IMR-90 (cell line): ENCODE results near the gene SCAF4. TPM values are rescaled to one million over a fixed set of nuclear protein-coding genes. Genes with fewer than 3 reads are reported as not detected.

Source experiments
- ATAC-seq: fragments of 200-7000 bp; cut with Tn5 transposase; 2 replicates; pipeline ENCODE4 v1.9.1; 2020; ENCODE audit warnings: low read depth, mild to moderate bottlenecking, moderate library complexity
- BruUV-seq: library from RNA; stranded (reverse); fragments of 400-500 nt; replicated peaks from 2 replicates; lab custom pipeline; 2021; lab: Mats Ljungman, UMichigan
- CTCF ChIA-PET: fragments of 300-600 bp; formaldehyde crosslinking; extraction: SDS; loops from one replicate; lab custom pipeline; 2021; ENCODE audit warnings: antibody characterized with exemption; lab: Yijun Ruan, JAX
- POLR2A ChIA-PET: fragments of 300-600 bp; sonication (Branson Sonifier 250); formaldehyde crosslinking; loops from one replicate; lab custom pipeline; 2022; ENCODE audit warnings: antibody characterized with exemption; ENCODE audit not compliant: unreplicated experiment; lab: Charles Lee
- DNase-seq: peaks from one replicate; pipeline ENCODE4 v3.0.0; 2013
- H2AFZ ChIP-seq: replicated peaks from 2 replicates; pipeline ENCODE3; 2013; ENCODE audit warnings: low read length, mild to moderate bottlenecking; ENCODE audit not compliant: poor library complexity
- H2AK5ac ChIP-seq: 2 replicates; pipeline ENCODE4 v1.6.1; 2013; ENCODE audit warnings: low read depth, low read length, inconsistent platforms
- H2AK9ac ChIP-seq: replicated peaks from 2 replicates; pipeline ENCODE3; 2013; ENCODE audit warnings: mild to moderate bottlenecking, low read depth, low read length, moderate library complexity; ENCODE audit not compliant: poor library complexity
- H2BK120ac ChIP-seq: 2 replicates; pipeline ENCODE4 v1.6.1; 2013; ENCODE audit warnings: low read depth, low read length, inconsistent platforms
- H2BK15ac ChIP-seq: 3 replicates; pipeline ENCODE4 v1.6.1; 2013; ENCODE audit warnings: low read depth, low read length, inconsistent platforms
- H2BK20ac ChIP-seq: 2 replicates; pipeline ENCODE4 v1.6.1; 2013; ENCODE audit warnings: low read depth, mild to moderate bottlenecking, inconsistent platforms, low read length, moderate library complexity
- H2BK5ac ChIP-seq: 2 replicates; pipeline ENCODE4 v1.6.1; 2013; ENCODE audit warnings: mild to moderate bottlenecking, low read depth, low read length, inconsistent platforms; ENCODE audit not compliant: poor library complexity, severe bottlenecking
- H3K14ac ChIP-seq: replicated peaks from 2 replicates; pipeline ENCODE4 v1.6.1; 2013; ENCODE audit warnings: low read depth, low read length, inconsistent platforms
- H3K18ac ChIP-seq: 2 replicates; pipeline ENCODE4 v1.6.1; 2013; ENCODE audit warnings: low read depth, low read length, control low read depth
- H3K23ac ChIP-seq: 2 replicates; pipeline ENCODE4 v1.6.1; 2013; ENCODE audit warnings: low read depth, low read length, inconsistent platforms
- H3K27ac ChIP-seq: 2 replicates; pipeline ENCODE4 v1.5.1; 2013; ENCODE audit warnings: mild to moderate bottlenecking, control low read depth, low read length; ENCODE audit not compliant: insufficient read depth
- H3K27me3 ChIP-seq: 2 replicates; pipeline ENCODE4 v1.6.1; 2013; ENCODE audit warnings: low read length; ENCODE audit not compliant: control insufficient read depth, insufficient read depth
- H3K36me3 ChIP-seq: 2 replicates; pipeline ENCODE4 v1.6.1; 2013; ENCODE audit warnings: low read length, mixed read lengths; ENCODE audit not compliant: control insufficient read depth, insufficient read depth
- H3K4ac ChIP-seq: 2 replicates; pipeline ENCODE4 v1.6.1; 2013; ENCODE audit warnings: low read depth, low read length, inconsistent platforms
- H3K4me1 ChIP-seq: 2 replicates; pipeline ENCODE4 v1.6.1; 2013; ENCODE audit warnings: low read length, mixed read lengths; ENCODE audit not compliant: control insufficient read depth, insufficient read depth
- H3K4me2 ChIP-seq: 2 replicates; pipeline ENCODE4 v1.6.1; 2013; ENCODE audit warnings: low read depth, mild to moderate bottlenecking, control low read depth, low read length, moderate library complexity
- H3K4me3 ChIP-seq: 2 replicates; pipeline ENCODE4 v1.5.1; 2013; ENCODE audit warnings: low read depth, mild to moderate bottlenecking, control low read depth, low read length, moderate library complexity; ENCODE audit not compliant: insufficient read depth
- H3K56ac ChIP-seq: 2 replicates; pipeline ENCODE4 v1.6.1; 2013; ENCODE audit warnings: low read length, inconsistent platforms; ENCODE audit not compliant: insufficient read depth; ENCODE audit errors: extremely low read depth
- H3K79me1 ChIP-seq, 2 experiments: 2 replicates each; pipeline ENCODE4 v1.6.1; 2013; ENCODE audit warnings: low read length in 2 of 2, inconsistent platforms in 1 of 2, low read depth in 1 of 2
- H3K9ac ChIP-seq: 2 replicates; pipeline ENCODE4 v1.6.1; 2013; ENCODE audit warnings: low read depth, low read length, control low read depth
- H3K9me1 ChIP-seq: 2 replicates; pipeline ENCODE4 v1.6.1; 2013; ENCODE audit warnings: low read length, inconsistent platforms; ENCODE audit not compliant: insufficient read depth
- H3K9me3 ChIP-seq: 2 replicates; pipeline ENCODE4 v1.6.1; 2013; ENCODE audit warnings: low read length; ENCODE audit not compliant: control insufficient read depth, insufficient read depth
- H4K20me1 ChIP-seq: 2 replicates; pipeline ENCODE4 v1.6.1; 2013; ENCODE audit warnings: low read length, inconsistent platforms; ENCODE audit not compliant: insufficient read depth
- H4K5ac ChIP-seq: 2 replicates; pipeline ENCODE4 v1.6.1; 2013; ENCODE audit warnings: mild to moderate bottlenecking, low read depth, low read length, control low read depth
- H4K8ac ChIP-seq, 2 experiments: 2 replicates each; pipeline ENCODE4 v1.6.1; 2013; ENCODE audit warnings: low read depth in 2 of 2, low read length in 2 of 2, control low read depth in 1 of 2, inconsistent platforms in 1 of 2
- H4K91ac ChIP-seq: 2 replicates; pipeline ENCODE4 v1.6.1; 2013; ENCODE audit warnings: low read depth, low read length, inconsistent platforms; ENCODE audit not compliant: insufficient read depth
- BHLHE40 ChIP-seq: fragments of 150-350 bp; IDR thresholded peaks from 2 replicates; pipeline ENCODE4 v1.6.1; 2016; ENCODE audit warnings: mild to moderate bottlenecking, low read depth, low read length
- CEBPB ChIP-seq: IDR thresholded peaks from 2 replicates; pipeline ENCODE4 v1.6.1; 2012; ENCODE audit warnings: low read depth, low read length, improper control_type of control experiment
- CHD1 ChIP-seq: IDR thresholded peaks from 2 replicates; pipeline ENCODE4 v1.6.1; 2012; ENCODE audit warnings: low read depth, low read length, improper control_type of control experiment
- FOS ChIP-seq: fragments of 150-350 bp; IDR thresholded peaks from 2 replicates; pipeline ENCODE4 v1.6.1; 2016; ENCODE audit warnings: low read depth, low read length
- MAFK ChIP-seq: IDR thresholded peaks from 2 replicates; pipeline ENCODE4 v1.6.1; 2012; ENCODE audit warnings: low read depth, low read length, improper control_type of control experiment
- MAZ ChIP-seq: IDR thresholded peaks from 2 replicates; pipeline ENCODE4 v1.6.1; 2012; ENCODE audit warnings: low read depth, mild to moderate bottlenecking, low read length, improper control_type of control experiment, moderate library complexity, borderline replicate concordance
- MXI1 ChIP-seq: IDR thresholded peaks from 2 replicates; pipeline ENCODE4 v1.6.1; 2012; ENCODE audit warnings: low read depth, mild to moderate bottlenecking, low read length, moderate library complexity, borderline replicate concordance
- NFE2L2 ChIP-seq: fragments of 150-350 bp; IDR thresholded peaks from 2 replicates; pipeline ENCODE4 v1.6.1; 2016; ENCODE audit warnings: low read depth, mild to moderate bottlenecking, low read length
- POLR2A ChIP-seq: IDR thresholded peaks from 2 replicates; pipeline ENCODE4 v1.6.1; 2012; ENCODE audit warnings: mild to moderate bottlenecking, low read depth, low read length
- RAD21 ChIP-seq: IDR thresholded peaks from 2 replicates; pipeline ENCODE4 v1.6.1; 2012; ENCODE audit warnings: low read length, improper control_type of control experiment
- RCOR1 ChIP-seq: IDR thresholded peaks from 2 replicates; pipeline ENCODE4 v1.6.1; 2012; ENCODE audit warnings: mild to moderate bottlenecking, low read length, improper control_type of control experiment; ENCODE audit not compliant: insufficient replicate concordance
- RFX5 ChIP-seq: IDR thresholded peaks from 2 replicates; pipeline ENCODE4 v1.8.0; 2012; ENCODE audit warnings: low read depth, mild to moderate bottlenecking, low read length, moderate library complexity
- SMC3 ChIP-seq: fragments of 150-350 bp; IDR thresholded peaks from 2 replicates; pipeline ENCODE4 v1.6.1; 2016; ENCODE audit warnings: low read depth, mild to moderate bottlenecking, antibody characterized with exemption, low read length, moderate library complexity
- WGBS, 2 experiments: methylation state at CpG; one replicate each; pipeline versions ENCODE4 v1.1.5 to v1.1.7; 2013; ENCODE audit warnings: missing lambda C conversion rate in 2 of 2; ENCODE audit not compliant: insufficient read length in 1 of 2; ENCODE audit errors: extremely low coverage in 2 of 2; 5-methylcytosine and 5-hydroxymethylcytosine counted together
- dilution Hi-C: fragments of 300-500 bp; cut with HindIII; formaldehyde crosslinking; loops from one replicate; pipeline ENCODE4 v1.14.3; 2018; ENCODE audit warnings: low sequenced_read_pairs; ENCODE audit not compliant: unreplicated experiment
- in situ Hi-C: fragments of 300-500 bp; cut with MboI; formaldehyde crosslinking; loops from 3 replicates; pipeline ENCODE4 v1.14.3; 2019; ENCODE audit warnings: low sequenced_read_pairs, inconsistent platforms, mixed read lengths
- intact Hi-C: fragments of 100-400 bp; cut with micrococcal nuclease; formaldehyde crosslinking; loops from 2 replicates; pipeline ENCODE4 v1.10.0; 2022
- polyA plus RNA-seq, 3 experiments: library from polyadenylated mRNA; depleted of rRNA; stranded (reverse); fragments of >200 nt; gene quantifications; 2 replicates each; pipeline ENCODE4 v1.2.3, GENCODE V29; 2012; ENCODE audit warnings: low replicate concordance in 1 of 3
- total RNA-seq: library from RNA; depleted of rRNA; stranded (reverse); fragments of >200 nt; gene quantifications from 2 replicates; pipeline ENCODE4 v1.2.3, GENCODE V29; 2012
- TF ChIP-seq, protein P1 (sequence below): conservative IDR thresholded peaks from 2 replicates; pipeline ENCODE4 v1.5.1; 2012; ENCODE audit warnings: mild to moderate bottlenecking, low read depth, low read length, improper control_type of control experiment
- TF ChIP-seq, protein P2 (sequence below): fragments of 150-350 bp; IDR thresholded peaks from 2 replicates; pipeline ENCODE4 v1.6.1; 2016; ENCODE audit warnings: low read depth, mild to moderate bottlenecking, low read length, moderate library complexity, borderline replicate concordance
- TF ChIP-seq, protein P3 (sequence below): fragments of 150-350 bp; IDR thresholded peaks from 2 replicates; pipeline ENCODE4 v1.6.1; 2017; ENCODE audit warnings: mild to moderate bottlenecking, antibody characterized with exemption, low read length, low read depth

Gene SCAF4
- total and polyA plus RNA-seq, 2 of the 4 experiments (the other 2 are of a cell fraction): 2.7 to 12.1 TPM

DNA sequence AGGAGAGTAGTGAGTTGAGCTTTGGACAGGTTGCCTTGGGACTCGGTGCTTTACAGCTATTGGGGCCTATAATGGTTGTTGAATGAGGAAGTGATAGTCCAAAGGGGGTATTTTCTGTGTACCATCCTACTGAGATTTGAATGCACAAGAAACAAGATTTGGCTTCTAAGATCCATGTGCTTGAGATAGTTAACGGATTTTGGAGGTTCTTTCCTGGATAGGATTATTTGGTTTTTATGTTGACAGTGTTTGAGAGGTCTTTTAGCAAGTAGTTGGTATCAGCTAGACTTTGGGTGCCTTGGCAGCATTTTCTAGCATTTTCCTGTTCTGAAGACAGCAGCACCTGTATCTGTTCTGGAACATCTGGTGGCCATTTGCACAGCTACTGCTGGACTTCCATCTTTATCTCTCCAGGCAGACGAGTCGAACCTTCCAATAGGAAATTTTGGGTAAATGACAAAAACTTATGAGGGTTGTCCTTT lies 3.6 kb upstream of the SCAF4 start:
- Histone ChIP-seq H3K56ac (no peak overlapping the region), H2BK15ac (no peak overlapping the region), H4K20me1 (peaks cover 9% of the 10 kb centered on the region), H3K79me1 (peaks cover 3 to 12% of the 10 kb centered on the region in 2 experiments; a peak in 2 of 4 replicates), H3K4me3 (no peak overlapping the region), H3K14ac (no peak overlapping the region), H3K4me1 (peaks cover 16% of the 10 kb centered on the region), H2AK9ac (no peak overlapping the region), H2BK20ac (no peak overlapping the region), H3K18ac (no peak overlapping the region), H3K4me2 (no peak overlapping the region), H2AK5ac (no peak overlapping the region), H4K5ac (no peak overlapping the region), H3K4ac (no peak overlapping the region), H3K23ac (no peak overlapping the region), H2BK120ac (no peak overlapping the region), H4K91ac (no peak overlapping the region), H3K9ac (no peak overlapping the region), H4K8ac (no peak overlapping the region), H3K9me1 (peaks cover 13% of the 10 kb centered on the region), H2BK5ac (no peak overlapping the region), H3K27me3 (no peaks in the 10 kb centered on the region), H3K9me3 (no peaks in the 10 kb centered on the region), H3K36me3 (no peaks in the 10 kb centered on the region), H2AFZ (no peak overlapping the region), H3K27ac (no peak overlapping the region)
- DNase-seq (no peak), ATAC-seq (no peak)
- CTCF ChIA-PET: interaction anchor here (0.6 kb wide), 1 partner anchor 17 kb away, joined by 5 read pairs; no protein-coding TSS in a partner anchor
- intact Hi-C loops (no loop called here), in situ Hi-C loops (no loop called here), dilution Hi-C loops (no loop called here)
- no TSS peak for BruUV-seq
- POLR2A ChIA-PET: no interaction called here
- WGBS, 2 experiments: 100% methylated on average over 1 of the region's 4 CpGs; no CpG with 5 or more reads in 1 of the 2 experiments
- TF ChIP-seq, protein P1, sequence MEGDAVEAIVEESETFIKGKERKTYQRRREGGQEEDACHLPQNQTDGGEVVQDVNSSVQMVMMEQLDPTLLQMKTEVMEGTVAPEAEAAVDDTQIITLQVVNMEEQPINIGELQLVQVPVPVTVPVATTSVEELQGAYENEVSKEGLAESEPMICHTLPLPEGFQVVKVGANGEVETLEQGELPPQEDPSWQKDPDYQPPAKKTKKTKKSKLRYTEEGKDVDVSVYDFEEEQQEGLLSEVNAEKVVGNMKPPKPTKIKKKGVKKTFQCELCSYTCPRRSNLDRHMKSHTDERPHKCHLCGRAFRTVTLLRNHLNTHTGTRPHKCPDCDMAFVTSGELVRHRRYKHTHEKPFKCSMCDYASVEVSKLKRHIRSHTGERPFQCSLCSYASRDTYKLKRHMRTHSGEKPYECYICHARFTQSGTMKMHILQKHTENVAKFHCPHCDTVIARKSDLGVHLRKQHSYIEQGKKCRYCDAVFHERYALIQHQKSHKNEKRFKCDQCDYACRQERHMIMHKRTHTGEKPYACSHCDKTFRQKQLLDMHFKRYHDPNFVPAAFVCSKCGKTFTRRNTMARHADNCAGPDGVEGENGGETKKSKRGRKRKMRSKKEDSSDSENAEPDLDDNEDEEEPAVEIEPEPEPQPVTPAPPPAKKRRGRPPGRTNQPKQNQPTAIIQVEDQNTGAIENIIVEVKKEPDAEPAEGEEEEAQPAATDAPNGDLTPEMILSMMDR: no peak
- TF ChIP-seq CEBPB (no peak), POLR2A (no peak), RAD21 (no peak), MAFK (no peak), MAZ (no peak), MXI1 (no peak), SMC3 (no peak), CHD1 (no peak), RCOR1 (no peak), FOS (no peak), RFX5 (no peak), NFE2L2 (no peak), BHLHE40 (no peak)
- TF ChIP-seq, protein P2, sequence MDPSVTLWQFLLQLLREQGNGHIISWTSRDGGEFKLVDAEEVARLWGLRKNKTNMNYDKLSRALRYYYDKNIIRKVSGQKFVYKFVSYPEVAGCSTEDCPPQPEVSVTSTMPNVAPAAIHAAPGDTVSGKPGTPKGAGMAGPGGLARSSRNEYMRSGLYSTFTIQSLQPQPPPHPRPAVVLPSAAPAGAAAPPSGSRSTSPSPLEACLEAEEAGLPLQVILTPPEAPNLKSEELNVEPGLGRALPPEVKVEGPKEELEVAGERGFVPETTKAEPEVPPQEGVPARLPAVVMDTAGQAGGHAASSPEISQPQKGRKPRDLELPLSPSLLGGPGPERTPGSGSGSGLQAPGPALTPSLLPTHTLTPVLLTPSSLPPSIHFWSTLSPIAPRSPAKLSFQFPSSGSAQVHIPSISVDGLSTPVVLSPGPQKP: no peak
- TF ChIP-seq, protein P3, sequence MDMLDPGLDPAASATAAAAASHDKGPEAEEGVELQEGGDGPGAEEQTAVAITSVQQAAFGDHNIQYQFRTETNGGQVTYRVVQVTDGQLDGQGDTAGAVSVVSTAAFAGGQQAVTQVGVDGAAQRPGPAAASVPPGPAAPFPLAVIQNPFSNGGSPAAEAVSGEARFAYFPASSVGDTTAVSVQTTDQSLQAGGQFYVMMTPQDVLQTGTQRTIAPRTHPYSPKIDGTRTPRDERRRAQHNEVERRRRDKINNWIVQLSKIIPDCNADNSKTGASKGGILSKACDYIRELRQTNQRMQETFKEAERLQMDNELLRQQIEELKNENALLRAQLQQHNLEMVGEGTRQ: no peak
